ENCODE data around the gene WSCD1. TPM values are rescaled to one million over a fixed set of nuclear protein-coding genes. Genes with fewer than 3 reads are reported as not detected.

Gene WSCD1
- total RNA-seq, 4 donors from 2014 or later: 1.7 to 6.8 (median 3.5) TPM

GRCh38 chr17:6077752-6078151, 7.6 kb downstream of the WSCD1 start:
- WGBS: 69% methylated on average over 3 of the region's 5 CpGs
- intact Hi-C loops (cut with DNase I): no loop called here
- Histone ChIP-seq H3K9me3 (no peaks in the 10 kb centered on the region), H3K4me3 (no peak overlapping the region), H3K27me3 (peaks cover 0 to 28% (median 0%) of the 10 kb centered on the region in 4 donors), H3K36me3 (peaks cover 0 to 7% (median 2%) of the 10 kb centered on the region in 4 donors), H3K4me1 (no peaks in the 10 kb centered on the region), H3K27ac (replicated peaks in 1 of 4) (no peak overlapping the region)
- TF ChIP-seq POLR2AphosphoS5 (IDR thresholded peaks at IDR 0.05): no peak
- DNase-seq (ENCODE audit: extremely low spot score): no peak

- Histone ChIP-seq H3K27me3 (peaks cover 0 to 22% (median 0%) of the 10 kb centered on the region in 4 donors), H3K27ac (replicated peaks in 1 of 4) (no peak overlapping the region), H3K36me3 (peaks cover 0 to 7% (median 2%) of the 10 kb centered on the region in 4 donors), H3K9me3 (no peaks in the 10 kb centered on the region), H3K4me3 (no peak overlapping the region), H3K4me1 (no peaks in the 10 kb centered on the region)
- DNase-seq (ENCODE audit: extremely low spot score): no peak
- 87% methylated on average over 9 of the region's 9 CpGs for WGBS
- TF ChIP-seq POLR2A (IDR thresholded peaks at IDR 0.05; ENCODE audit: low read depth): no peak
- TF ChIP-seq POLR2AphosphoS5 (IDR thresholded peaks at IDR 0.05): no peak
- TF ChIP-seq CTCF (IDR thresholded peaks at IDR 0.05): no peak
- TF ChIP-seq EP300 (IDR thresholded peaks at IDR 0.05): no peak
- intact Hi-C loops (cut with DNase I): no loop called here
These were observed 8.3 kb downstream of the WSCD1 start for GRCh38 chr17:6078458-6078871.

GRCh38 chr17:6079155-6079888, 9.1 kb downstream of the WSCD1 start:
- H3K27me3 ChIP-seq: peaks cover 0 to 19% (median 0%) of the 10 kb centered on the region in 4 donors
- no peak overlapping the region for H3K27ac ChIP-seq (replicated peaks in 1 of 4)
- intact Hi-C loops (cut with DNase I): no loop called here
- H3K4me3 ChIP-seq: no peak overlapping the region
- H3K9me3 ChIP-seq: no peaks in the 10 kb centered on the region
- no peak for DNase-seq (ENCODE audit: extremely low spot score)
- H3K4me1 ChIP-seq: no peaks in the 10 kb centered on the region
- no peak for TF ChIP-seq CTCF (IDR thresholded peaks at IDR 0.05)
- TF ChIP-seq POLR2A (IDR thresholded peaks at IDR 0.05; ENCODE audit: low read depth): no peak
- 67% methylated on average over 3 of the region's 13 CpGs for WGBS
- H3K36me3 ChIP-seq: peaks cover 0 to 7% (median 2%) of the 10 kb centered on the region in 4 donors

GRCh38 chr17:6079960-6080359, 9.8 kb downstream of the WSCD1 start:
- TF ChIP-seq EP300 (IDR thresholded peaks at IDR 0.05) (no peak), POLR2AphosphoS5 (IDR thresholded peaks at IDR 0.05) (no peak), POLR2A (IDR thresholded peaks at IDR 0.05; ENCODE audit: low read depth) (no peak), CTCF (IDR thresholded peaks at IDR 0.05) (no peak)
- 100% methylated on average over 2 of the region's 2 CpGs for WGBS
- intact Hi-C loops (cut with DNase I): no loop called here

GRCh38 chr17:6080711-6081430, 10.7 kb downstream of the WSCD1 start:
- no peak for TF ChIP-seq CTCF (IDR thresholded peaks at IDR 0.05)
- TF ChIP-seq POLR2AphosphoS5 (IDR thresholded peaks at IDR 0.05): no peak
- TF ChIP-seq POLR2A (IDR thresholded peaks at IDR 0.05; ENCODE audit: low read depth): no peak
- no peak for TF ChIP-seq EP300 (IDR thresholded peaks at IDR 0.05)

More at GRCh38 chr17:6079960-6080359, 9.8 kb downstream of the WSCD1 start:
- DNase-seq (ENCODE audit: extremely low spot score): no peak
- Histone ChIP-seq H3K4me1 (no peaks in the 10 kb centered on the region), H3K4me3 (no peak overlapping the region), H3K27me3 (peaks cover 0 to 14% (median 0%) of the 10 kb centered on the region in 4 donors), H3K27ac (replicated peaks in 1 of 4) (no peak overlapping the region), H3K36me3 (peaks cover 0 to 7% (median 2%) of the 10 kb centered on the region in 4 donors), H3K9me3 (no peaks in the 10 kb centered on the region)

More at GRCh38 chr17:6080711-6081430, 10.7 kb downstream of the WSCD1 start:
- Histone ChIP-seq H3K36me3 (peaks cover 0 to 7% (median 2%) of the 10 kb centered on the region in 4 donors), H3K4me3 (no peak overlapping the region), H3K4me1 (no peaks in the 10 kb centered on the region), H3K27me3 (peaks cover 0 to 7% (median 0%) of the 10 kb centered on the region in 4 donors), H3K9me3 (no peaks in the 10 kb centered on the region), H3K27ac (replicated peaks in 1 of 4) (no peak overlapping the region)
- DNase-seq (ENCODE audit: extremely low spot score): no peak
- intact Hi-C loops (cut with DNase I): no loop called here
- 91% methylated on average over 18 of the region's 35 CpGs for WGBS
